Ovary (tissue), 9 donors: ENCODE data around the gene HIVEP3. TPM values are rescaled to one million over a fixed set of nuclear protein-coding genes. Genes with fewer than 3 reads are reported as not detected.

Source experiments
- DNase-seq, 5 donors: peaks; one replicate each; pipeline ENCODE4 v3.0.0-alpha.2; 2019 to 2020
- H3K27ac ChIP-seq, 2 donors: fragments of 200-600 bp; one replicate each; pipeline versions ENCODE4 v1.5.1 to v1.8.0; 2019 to 2022
- H3K27me3 ChIP-seq: fragments of 200-600 bp; one replicate; pipeline ENCODE4 v1.8.0; 2022
- H3K36me3 ChIP-seq: fragments of 200-600 bp; sonication (generic); one replicate; pipeline ENCODE4 v1.5.1; 2019
- H3K4me1 ChIP-seq: one replicate; pipeline ENCODE4 v1.8.1; 2013; ENCODE audit warnings: mild to moderate bottlenecking, moderate library complexity; ENCODE audit not compliant: insufficient read depth
- H3K4me3 ChIP-seq: fragments of 200-600 bp; sonication (generic); one replicate; pipeline ENCODE4 v1.5.1; 2017
- H3K9me3 ChIP-seq, 2 donors: fragments of 200-600 bp in 1 of 2; sonication (generic) in 1 of 2; one replicate each; pipeline versions ENCODE4 v1.5.1 to v1.8.1; 2013 to 2019; ENCODE audit warnings: mild to moderate bottlenecking in 1 of 2, moderate library complexity in 1 of 2
- CTCF ChIP-seq, 3 donors: fragments of 450-650 bp in 2 of 3; fragments of 200-600 bp in 1 of 3; IDR thresholded peaks; one replicate each; pipeline versions ENCODE4 v1.5.1 to v1.8.0; 2016 to 2022; ENCODE audit warnings: antibody characterized with exemption in 3 of 3, mild to moderate bottlenecking in 1 of 3
- EP300 ChIP-seq: sonication (generic); formaldehyde crosslinking; IDR thresholded peaks from one replicate; pipeline ENCODE4 v1.6.1; 2017; ENCODE audit warnings: antibody characterized with exemption
- POLR2A ChIP-seq: fragments of 450-650 bp; IDR thresholded peaks from one replicate; pipeline ENCODE4 v1.6.1; 2017; ENCODE audit warnings: antibody characterized with exemption, mild to moderate bottlenecking, moderate library complexity
- WGBS, 3 donors: extraction: QIAGEN DNeasy Blood & Tissue Kit in 1 of 3; methylation state at CpG; one replicate each; pipeline versions ENCODE4 v1.1.5 to v1.1.7; 2013 to 2017; 5-methylcytosine and 5-hydroxymethylcytosine counted together
- intact Hi-C, 4 donors: fragments of 100-400 bp; cut with DNase I; formaldehyde crosslinking; loops; one replicate each; pipeline versions ENCODE4 v1.11.0 to v1.15.1; 2022 to 2023
- polyA plus RNA-seq, 2 donors: library from polyadenylated mRNA; stranded (reverse); fragments of 200-250 nt in 1 of 2; fragments of 350-450 nt in 1 of 2; fragmentation: Illumina TruSeq in 1 of 2; extraction: RNeasy Lipid Tissue Mini Kit (QIAGEN cat#74804) in 1 of 2; gene quantifications; one replicate each; pipeline ENCODE4 v1.2.3, GENCODE V29; 2013 to 2014
- total RNA-seq, 7 donors: library from RNA; depleted of rRNA in 2 of 7; stranded (reverse); fragments of >200 nt in 2 of 7; fragmentation: NEBNext Ultra II Directional in 3 of 7; extraction: Animal tissue kit (Norgen Biotek cat#: 25700) in 3 of 7; gene quantifications; one replicate each; pipeline versions ENCODE4 v1.1.0 to v1.2.4, GENCODE V29; 2016 to 2023
- donor health status: DM: no; HTN: no; CAD: no; lungs with moderate emphysema.
- donor health status: DM: no; HTN: no; CAD: no.
- donor health status: Bipolar disorder and iron deficiency.
- donor health status: DM: yes; HTN: yes; CAD: no.
- donor health status: DM: no; HTN: no; CAD: no.
- donor health status: DM: yes; HTN: yes; CAD: no.

Gene HIVEP3
- total and polyA plus RNA-seq, 9 donors: 3.0 to 7.5 (median 5.2) TPM

GRCh38 chr1:41700986-41701535, 217.7 kb downstream of the HIVEP3 start:
- H3K4me3 ChIP-seq: no peak overlapping the region

GRCh38 chr1:41700581-41700980, 218.1 kb downstream of the HIVEP3 start:
- Histone ChIP-seq H3K4me1 (no peaks in the 10 kb centered on the region), H3K27ac (no peak overlapping the region), H3K27me3 (no peaks in the 10 kb centered on the region), H3K36me3 (no peaks in the 10 kb centered on the region), H3K9me3 (no peaks in the 10 kb centered on the region), H3K4me3 (no peak overlapping the region)
- TF ChIP-seq CTCF (IDR thresholded peaks at IDR 0.05) (no peak), EP300 (no peak), POLR2A (no peak)
- intact Hi-C loops: no loop called here
- no peak for DNase-seq
- 76 to 90% (median 84%) methylated on average over 5 of the region's 5 CpGs for WGBS, 3 donors

More at GRCh38 chr1:41700986-41701535, 217.7 kb downstream of the HIVEP3 start:
- H3K27me3 ChIP-seq: no peaks in the 10 kb centered on the region
- no peaks in the 10 kb centered on the region for H3K9me3 ChIP-seq
- DNase-seq: no peak
- TF ChIP-seq EP300: no peak
- TF ChIP-seq CTCF (IDR thresholded peaks at IDR 0.05): no peak
- TF ChIP-seq POLR2A: no peak
- 80 to 91% (median 89%) methylated on average over 6 of the region's 6 CpGs for WGBS, 3 donors
- intact Hi-C loops: no loop called here
- H3K4me1 ChIP-seq: no peaks in the 10 kb centered on the region
- H3K27ac ChIP-seq: no peak overlapping the region
- no peaks in the 10 kb centered on the region for H3K36me3 ChIP-seq

DNA sequence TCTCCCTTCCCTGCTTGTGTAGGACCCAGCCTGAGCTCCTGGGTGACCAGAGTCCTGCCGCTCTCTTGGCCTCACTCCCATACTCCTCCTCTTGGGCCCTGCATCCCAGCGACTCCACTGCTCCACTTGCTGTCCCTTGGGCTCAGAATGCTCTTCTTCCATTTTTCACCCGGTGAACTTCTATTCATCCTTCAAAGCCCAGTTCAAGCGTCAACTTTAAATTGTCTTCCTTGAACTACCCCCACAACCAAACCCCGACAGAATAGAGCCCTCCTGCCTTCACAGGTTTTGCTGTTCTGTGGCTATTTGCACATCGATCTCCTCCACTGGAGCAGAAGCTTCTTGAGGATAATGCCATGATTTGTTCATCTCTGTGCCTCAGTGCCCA, 218.9 kb downstream of the HIVEP3 start:
- Histone ChIP-seq H3K27me3 (no peaks in the 10 kb centered on the region), H3K4me3 (no peak overlapping the region), H3K27ac (no peak overlapping the region), H3K4me1 (no peaks in the 10 kb centered on the region), H3K36me3 (no peaks in the 10 kb centered on the region), H3K9me3 (no peaks in the 10 kb centered on the region)
- 93 to 94% (median 94%) methylated on average over 6 of the region's 6 CpGs for WGBS, 3 donors
- TF ChIP-seq POLR2A (no peak), CTCF (IDR thresholded peaks at IDR 0.05) (no peak), EP300 (no peak)
- intact Hi-C loops: no loop called here
- DNase-seq: no peak

DNA sequence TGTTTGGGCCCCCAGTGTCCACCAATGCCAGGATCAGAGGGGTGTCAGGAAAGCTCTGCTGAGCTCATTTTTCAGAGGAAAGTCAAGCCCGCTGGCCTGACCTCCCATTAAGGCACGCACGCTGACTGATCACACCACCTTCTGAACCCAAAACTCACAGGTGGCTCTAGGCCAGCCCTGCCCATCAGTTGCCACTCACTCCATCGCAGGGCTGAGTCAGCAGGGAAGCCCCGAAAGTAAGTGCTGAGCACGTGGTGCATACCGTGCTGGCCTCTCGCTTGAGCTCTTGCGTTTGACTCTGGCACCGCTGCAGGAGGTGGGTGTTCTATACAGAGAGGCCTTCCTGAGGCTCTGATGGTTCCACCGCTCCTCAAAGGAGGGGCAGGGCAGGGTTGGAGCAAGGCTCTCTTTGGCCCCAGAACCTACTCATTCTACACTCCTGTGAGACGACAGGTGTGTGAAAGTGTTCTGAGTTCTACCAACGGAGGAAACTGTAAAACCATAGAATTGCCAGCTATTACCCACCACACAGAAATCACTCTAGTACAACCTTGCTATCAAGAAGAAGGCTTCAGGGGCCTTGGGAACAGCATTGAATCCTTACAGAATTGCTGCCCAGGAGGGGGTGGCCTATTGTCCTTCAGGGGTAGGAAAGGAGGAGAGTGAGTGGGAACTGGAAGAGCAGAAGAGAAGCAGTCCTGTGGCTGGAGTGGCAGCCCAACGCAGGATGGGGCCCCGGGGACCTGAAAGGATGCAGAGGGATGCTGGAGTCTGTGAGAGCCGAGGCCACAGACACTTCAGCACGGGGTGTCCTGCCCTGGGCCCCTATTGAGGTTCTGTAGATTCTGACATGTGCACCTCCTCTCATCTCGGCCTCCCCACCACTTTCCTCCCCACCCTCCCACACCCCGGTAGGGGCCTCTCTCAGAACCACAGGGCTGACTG, 219.5 kb downstream of the HIVEP3 start:
- no peak overlapping the region for H3K4me3 ChIP-seq
- DNase-seq: no peak
- H3K4me1 ChIP-seq: no peaks in the 10 kb centered on the region
- H3K9me3 ChIP-seq: no peaks in the 10 kb centered on the region
- intact Hi-C loops: no loop called here
- H3K27me3 ChIP-seq: no peaks in the 10 kb centered on the region
- H3K36me3 ChIP-seq: no peaks in the 10 kb centered on the region
- H3K27ac ChIP-seq: no peak overlapping the region
- 89 to 94% (median 91%) methylated on average over 19 of the region's 19 CpGs for WGBS, 3 donors
- TF ChIP-seq CTCF (IDR thresholded peaks at IDR 0.05): no peak
- no peak for TF ChIP-seq POLR2A
- TF ChIP-seq EP300: no peak
